Mesenchymal stem cell (in vitro differentiated cells and primary cell): ENCODE data around the gene ZNF90.
A peak's percentile ranks its signal among the peaks of the same experiment; 100 is the strongest.
"Not testable (repeated sequence)": the region's sequence is repeated elsewhere in the genome, so short reads cannot be mapped to it uniquely, and the experiment has no call there.

Experiments used
- DNase-seq: peaks from one replicate; pipeline ENCODE4 v3.0.0-alpha.2; 2013
- H2AFZ ChIP-seq: one replicate; pipeline ENCODE4 v1.6.1; 2013; ENCODE audit warnings: low read depth, mild to moderate bottlenecking, control low read depth, inconsistent platforms, low read length, moderate library complexity
- H2AK5ac ChIP-seq: 2 replicates; pipeline ENCODE4 v1.6.1; 2013; ENCODE audit warnings: low read length, moderate library complexity, mild to moderate bottlenecking, inconsistent platforms; ENCODE audit not compliant: severe bottlenecking
- H2BK120ac ChIP-seq: one replicate; pipeline ENCODE4 v1.6.1; 2013; ENCODE audit warnings: low read depth, mild to moderate bottlenecking, inconsistent platforms, low read length, moderate library complexity
- H2BK12ac ChIP-seq, 2 experiments: one replicate each; pipeline ENCODE4 v1.6.1; 2013; ENCODE audit warnings: inconsistent platforms in 2 of 2, low read length in 2 of 2, mild to moderate bottlenecking in 2 of 2, moderate library complexity in 2 of 2, control low read depth in 1 of 2
- H2BK15ac ChIP-seq: one replicate; pipeline ENCODE4 v1.6.1; 2013; ENCODE audit warnings: mild to moderate bottlenecking, low read depth, inconsistent platforms; ENCODE audit not compliant: poor library complexity, severe bottlenecking
- H2BK5ac ChIP-seq: 2 replicates; pipeline ENCODE4 v1.6.1; 2013; ENCODE audit warnings: low read depth, mild to moderate bottlenecking, low read length, control low read depth, inconsistent platforms; ENCODE audit not compliant: poor library complexity, severe bottlenecking
- H3K14ac ChIP-seq, 2 experiments: one replicate each; pipeline ENCODE4 v1.6.1; 2013; ENCODE audit warnings: inconsistent platforms in 2 of 2, low read length in 2 of 2, control low read depth in 1 of 2, mild to moderate bottlenecking in 1 of 2, moderate library complexity in 1 of 2
- H3K18ac ChIP-seq, 2 experiments: one replicate each; pipeline ENCODE4 v1.6.1; 2013; ENCODE audit warnings: inconsistent platforms in 2 of 2, low read length in 2 of 2, control low read depth in 1 of 2, low read depth in 1 of 2, mild to moderate bottlenecking in 1 of 2
- H3K23ac ChIP-seq, 2 experiments: one replicate each; pipeline ENCODE4 v1.6.1; 2013; ENCODE audit warnings: inconsistent platforms in 2 of 2, low read length in 2 of 2, mild to moderate bottlenecking in 2 of 2, moderate library complexity in 2 of 2, control low read depth in 1 of 2
- H3K27ac ChIP-seq: 2 replicates; pipeline ENCODE4 v1.5.1; 2013; ENCODE audit warnings: mild to moderate bottlenecking, moderate library complexity, low read length, control low read depth, inconsistent platforms; ENCODE audit not compliant: poor library complexity, severe bottlenecking
- H3K27me3 ChIP-seq, 2 experiments: 2 replicates each; pipeline versions ENCODE4 v1.6.1 to v1.7.0; 2013; ENCODE audit warnings: low read length in 2 of 2, mild to moderate bottlenecking in 2 of 2, moderate library complexity in 2 of 2, control low read depth in 1 of 2, inconsistent platforms in 1 of 2; ENCODE audit not compliant: control insufficient read depth in 1 of 2, insufficient read depth in 1 of 2
- H3K36me3 ChIP-seq, 2 experiments: 2 replicates each; pipeline versions ENCODE4 v1.6.1 to v1.7.0; 2013; ENCODE audit warnings: low read length in 2 of 2, control low read depth in 1 of 2, inconsistent platforms in 1 of 2, low read depth in 1 of 2, mild to moderate bottlenecking in 1 of 2; ENCODE audit not compliant: insufficient read depth in 2 of 2, control insufficient read depth in 1 of 2
- H3K4ac ChIP-seq, 2 experiments: one replicate each; pipeline ENCODE4 v1.6.1; 2013; ENCODE audit warnings: inconsistent platforms in 2 of 2, low read length in 2 of 2, mild to moderate bottlenecking in 2 of 2, moderate library complexity in 2 of 2, control low read depth in 1 of 2, low read depth in 1 of 2
- H3K4me1 ChIP-seq: 2 replicates; pipeline ENCODE4 v1.6.1; 2013; ENCODE audit warnings: low read depth, low read length, control low read depth; ENCODE audit not compliant: control insufficient read depth, insufficient read depth
- H3K4me2 ChIP-seq: 2 replicates; pipeline ENCODE4 v1.6.1; 2013; ENCODE audit warnings: low read length, mild to moderate bottlenecking, inconsistent platforms; ENCODE audit not compliant: poor library complexity, severe bottlenecking
- H3K4me3 ChIP-seq, 2 experiments: 2 replicates each; pipeline versions ENCODE4 v1.5.1 to v1.7.0; 2013; ENCODE audit warnings: low read length in 2 of 2, mild to moderate bottlenecking in 2 of 2, control low read depth in 1 of 2, low read depth in 1 of 2; ENCODE audit not compliant: insufficient read depth in 1 of 2
- H3K79me1 ChIP-seq: replicated peaks from 2 replicates; pipeline ENCODE4 v1.6.1; 2013; ENCODE audit warnings: mild to moderate bottlenecking, control low read depth, low read length, inconsistent platforms; ENCODE audit not compliant: poor library complexity, severe bottlenecking
- H3K9ac ChIP-seq: 2 replicates; pipeline ENCODE4 v1.7.0; 2013; ENCODE audit warnings: mild to moderate bottlenecking, low read length, moderate library complexity
- H3K9me3 ChIP-seq: 2 replicates; pipeline ENCODE4 v1.7.0; 2013; ENCODE audit warnings: mild to moderate bottlenecking, low read length; ENCODE audit not compliant: control insufficient read depth
- H4K8ac ChIP-seq: one replicate; pipeline ENCODE4 v1.6.1; 2013; ENCODE audit warnings: inconsistent platforms, mild to moderate bottlenecking, low read length, moderate library complexity
- H4K91ac ChIP-seq: one replicate; pipeline ENCODE4 v1.6.1; 2013; ENCODE audit warnings: mild to moderate bottlenecking, low read length, inconsistent platforms
- WGBS: methylation state at CpG from one replicate; pipeline ENCODE4 v1.1.7; 2013; ENCODE audit warnings: mixed read lengths; 5-methylcytosine and 5-hydroxymethylcytosine counted together

The ZNF90 gene

GRCh38 chr19:20102097-20102496 lies 24.3 kb downstream of the ZNF90 start:
- H3K4ac ChIP-seq, result no peak overlapping the region
- H3K27me3 ChIP-seq, result no peaks in the 10 kb centered on the region
- WGBS, result 89% methylated on average over 2 of the region's 3 CpGs
- H3K23ac ChIP-seq, result no peak overlapping the region
- no peak overlapping the region for H3K27ac ChIP-seq
- H2AFZ ChIP-seq, result no peak overlapping the region
- no peaks in the 10 kb centered on the region for H3K4me1 ChIP-seq
- no peak overlapping the region for H3K14ac ChIP-seq
- no peak overlapping the region for H2BK120ac ChIP-seq
- no peak overlapping the region for H2BK12ac ChIP-seq
- H2AK5ac ChIP-seq, result no peak overlapping the region
- H2BK5ac ChIP-seq, result no peak overlapping the region
- no peak overlapping the region for H3K9ac ChIP-seq
- H2BK15ac ChIP-seq, result no peak overlapping the region
- peaks cover 0 to 3% of the 10 kb centered on the region in 2 experiments for H3K36me3 ChIP-seq
- no peak for DNase-seq
- H4K8ac ChIP-seq, result no peak overlapping the region
- H3K4me3 ChIP-seq, result no peak overlapping the region
- no peak overlapping the region for H4K91ac ChIP-seq
- no peak overlapping the region for H3K18ac ChIP-seq
- H3K4me2 ChIP-seq, result no peak overlapping the region
- H3K9me3 ChIP-seq, result peaks cover 79% of the 10 kb centered on the region
- H3K79me1 ChIP-seq, result peaks cover 7% of the 10 kb centered on the region

GRCh38 chr19:20103091-20103740 lies 25.4 kb downstream of the ZNF90 start:
- Histone ChIP-seq H4K91ac (no peak overlapping the region), H3K4me1 (no peaks in the 10 kb centered on the region), H2BK12ac (no peak overlapping the region), H2BK5ac (no peak overlapping the region), H3K14ac (no peak overlapping the region), H4K8ac (no peak overlapping the region), H3K9ac (no peak overlapping the region), H3K4me3 (no peak overlapping the region), H3K4me2 (no peak overlapping the region), H3K4ac (no peak overlapping the region), H3K23ac (no peak overlapping the region), H3K18ac (no peak overlapping the region), H2AK5ac (no peak overlapping the region), H3K36me3 (peaks cover 0 to 3% of the 10 kb centered on the region in 2 experiments), H2BK120ac (no peak overlapping the region), H3K27me3 (no peaks in the 10 kb centered on the region), H3K27ac (no peak overlapping the region), H2AFZ (no peak overlapping the region), H3K79me1 (peaks cover 7% of the 10 kb centered on the region), H2BK15ac (no peak overlapping the region), H3K9me3 (peaks cover 76% of the 10 kb centered on the region)
- DNase-seq, result no peak
- WGBS, result 66% methylated on average over 4 of the region's 5 CpGs

GRCh38 chr19:20107301-20107700 lies 29.5 kb downstream of the ZNF90 start:
- H3K4ac ChIP-seq, result no peak overlapping the region
- H3K18ac ChIP-seq, result no peak overlapping the region
- no peak overlapping the region for H2AK5ac ChIP-seq
- no peak overlapping the region for H2BK5ac ChIP-seq
- peak overlapping the region in 1 of 2 experiments; percentile 24 for H3K4me3 ChIP-seq
- H2BK120ac ChIP-seq, result no peak overlapping the region
- no peaks in the 10 kb centered on the region for H3K36me3 ChIP-seq
- no peaks in the 10 kb centered on the region for H3K79me1 ChIP-seq
- no peak overlapping the region for H3K9ac ChIP-seq
- H3K27me3 ChIP-seq, result no peaks in the 10 kb centered on the region
- no peak overlapping the region for H3K23ac ChIP-seq
- no peaks in the 10 kb centered on the region for H3K4me1 ChIP-seq
- no peak overlapping the region for H2BK12ac ChIP-seq
- 98% methylated on average over 3 of the region's 3 CpGs for WGBS
- H4K91ac ChIP-seq, result no peak overlapping the region
- no peak overlapping the region for H4K8ac ChIP-seq
- no peak for DNase-seq
- H3K27ac ChIP-seq, result no peak overlapping the region
- no peak overlapping the region for H2AFZ ChIP-seq
- H3K4me2 ChIP-seq, result no peak overlapping the region
- no peak overlapping the region for H2BK15ac ChIP-seq
- peaks cover 79% of the 10 kb centered on the region for H3K9me3 ChIP-seq
- H3K14ac ChIP-seq, result no peak overlapping the region

- H3K4me2 ChIP-seq, H3K23ac ChIP-seq, H3K4me1 ChIP-seq, H4K91ac ChIP-seq, H3K18ac ChIP-seq, H2BK12ac ChIP-seq, H2BK5ac ChIP-seq, H3K27me3 ChIP-seq, H3K27ac ChIP-seq, H2AK5ac ChIP-seq, H4K8ac ChIP-seq, H3K4ac ChIP-seq, H3K79me1 ChIP-seq, H2AFZ ChIP-seq, H2BK120ac ChIP-seq, H2BK15ac ChIP-seq, H3K14ac ChIP-seq, H3K9ac ChIP-seq: not testable (repeated sequence)
- 100% methylated on average over 4 of the region's 6 CpGs for WGBS
- Histone ChIP-seq H3K4me3 (peak overlapping the region in 1 of 2 experiments; percentile 42), H3K36me3 (peaks cover 0 to 11% of the 10 kb centered on the region in 2 experiments), H3K9me3 (peaks cover 93% of the 10 kb centered on the region)
- peak; percentile 1 for DNase-seq
These were observed 40.5 kb downstream of the ZNF90 start for GRCh38 chr19:20118064-20118839.
